Skeletal muscle cell (primary cell): ENCODE measurements around the gene WHRN.
A peak's percentile ranks its signal among the peaks of the same experiment; 100 is the strongest.

Experiments
- DNase-seq: peaks from one replicate; pipeline ENCODE4 v3.0.0-alpha.2; 2010; ENCODE audit warnings: low read depth
- H3K4me3 ChIP-seq: 2 replicates; pipeline ENCODE4 v1.5.1; 2011; ENCODE audit warnings: low read depth, mild to moderate bottlenecking, control low read depth, low read length, moderate library complexity

Gene WHRN

DNA sequence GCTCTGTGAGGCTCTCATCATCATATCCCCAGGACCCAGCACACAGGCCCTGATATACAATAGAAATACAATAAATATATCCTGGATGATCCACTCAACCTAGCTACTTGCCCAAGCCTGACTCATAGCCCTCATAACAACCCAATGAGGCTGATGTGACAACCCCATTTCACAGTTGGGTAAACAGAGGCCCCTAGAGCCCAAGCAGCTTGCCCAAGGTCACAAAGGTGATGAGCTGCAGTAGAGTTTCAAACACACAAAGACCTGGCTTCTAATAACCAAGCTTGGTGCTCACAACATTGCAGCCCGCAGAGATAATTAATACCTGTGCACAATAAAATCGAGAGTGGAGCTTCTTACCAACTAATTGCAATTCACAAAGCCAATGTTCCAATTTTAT is 114.3 kb downstream of the WHRN start:
- DNase-seq = no peak
- H3K4me3 ChIP-seq = no peak overlapping the region

DNA sequence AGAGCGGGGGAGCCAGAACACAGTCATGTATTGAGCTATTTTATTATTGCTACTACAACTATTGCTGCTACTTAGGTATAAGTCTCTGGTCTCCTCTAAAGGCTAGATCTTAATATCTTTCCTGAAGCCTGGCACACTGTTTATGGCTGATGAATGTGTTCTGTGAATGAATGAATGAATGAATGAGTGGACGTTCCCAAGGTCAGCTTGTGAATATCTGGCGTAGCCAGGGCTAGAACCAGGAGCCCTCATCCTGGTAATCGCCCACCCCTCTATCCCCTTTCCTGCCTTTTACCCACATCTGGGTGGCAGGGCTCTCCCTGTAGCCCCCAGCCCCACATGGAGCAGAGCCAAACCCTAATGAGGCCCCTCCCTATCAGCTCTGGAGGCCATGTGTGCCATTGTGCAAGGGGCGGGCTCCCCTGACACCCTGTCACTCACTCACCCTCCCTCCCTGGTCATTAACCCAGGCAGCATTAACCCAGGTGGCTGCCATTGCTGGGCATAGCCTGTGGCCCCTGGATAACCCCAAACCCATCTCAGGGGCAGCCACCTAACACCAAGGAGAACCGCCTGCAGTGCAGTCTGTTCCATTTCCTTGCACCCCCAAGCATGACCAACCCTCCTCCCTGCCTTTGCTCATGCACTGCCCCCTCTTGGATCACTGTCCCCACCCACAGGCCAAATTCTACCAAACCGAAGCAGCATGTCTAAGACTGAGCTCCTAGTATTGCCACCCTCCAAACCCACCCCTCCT is 115.5 kb downstream of the WHRN start:
- no peak for DNase-seq
- H3K4me3 ChIP-seq = no peak overlapping the region

DNA sequence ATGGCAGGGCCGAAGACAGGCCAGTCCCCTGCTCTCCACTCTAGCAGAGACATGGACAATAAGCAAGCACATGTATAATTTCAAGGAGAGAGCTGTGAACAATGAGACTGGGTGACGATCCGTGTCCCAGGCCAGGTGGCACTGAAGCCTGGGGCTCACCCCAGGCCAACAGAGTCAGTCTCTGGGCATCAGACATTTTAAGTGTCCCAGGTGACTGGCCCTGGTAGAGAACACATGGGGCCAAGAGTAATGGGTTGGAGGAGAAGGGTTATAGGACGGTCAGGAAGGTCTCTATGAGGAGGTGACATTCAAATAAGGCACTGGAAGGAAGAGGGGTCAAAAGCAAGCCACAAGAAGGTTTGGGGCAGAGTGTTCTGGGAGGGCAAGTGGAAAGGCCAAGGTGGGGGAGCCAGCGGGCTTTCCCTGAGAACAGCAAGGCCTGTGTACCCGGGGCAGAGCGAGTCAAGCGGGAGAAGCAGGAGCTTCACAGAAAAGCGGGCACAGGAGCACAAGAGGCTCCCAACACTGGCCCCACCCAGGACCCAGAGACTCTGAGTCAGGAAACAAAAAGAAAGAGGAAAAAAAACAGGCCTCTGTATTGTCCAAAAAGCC is 116.4 kb downstream of the WHRN start:
- no peak for DNase-seq
- no peak overlapping the region for H3K4me3 ChIP-seq

DNA sequence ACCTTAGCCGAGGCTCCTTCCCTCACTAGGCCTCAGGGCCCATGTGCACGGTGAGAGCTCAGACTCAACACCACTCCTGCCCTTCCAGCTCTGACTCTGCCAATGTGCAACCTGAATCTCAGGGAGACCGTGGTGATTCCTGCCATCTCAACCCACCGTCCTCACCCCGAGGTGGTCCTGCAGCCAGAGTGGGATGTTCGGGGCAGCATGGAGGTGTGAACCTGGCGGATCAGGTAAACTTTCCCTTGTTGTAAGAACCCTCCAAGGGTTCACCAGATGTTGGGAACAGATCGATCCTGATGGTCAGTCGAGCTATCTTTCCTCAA is 117.0 kb downstream of the WHRN start:
- H3K4me3 ChIP-seq = peak overlapping the region; percentile 59
- DNase-seq = no peak

DNA sequence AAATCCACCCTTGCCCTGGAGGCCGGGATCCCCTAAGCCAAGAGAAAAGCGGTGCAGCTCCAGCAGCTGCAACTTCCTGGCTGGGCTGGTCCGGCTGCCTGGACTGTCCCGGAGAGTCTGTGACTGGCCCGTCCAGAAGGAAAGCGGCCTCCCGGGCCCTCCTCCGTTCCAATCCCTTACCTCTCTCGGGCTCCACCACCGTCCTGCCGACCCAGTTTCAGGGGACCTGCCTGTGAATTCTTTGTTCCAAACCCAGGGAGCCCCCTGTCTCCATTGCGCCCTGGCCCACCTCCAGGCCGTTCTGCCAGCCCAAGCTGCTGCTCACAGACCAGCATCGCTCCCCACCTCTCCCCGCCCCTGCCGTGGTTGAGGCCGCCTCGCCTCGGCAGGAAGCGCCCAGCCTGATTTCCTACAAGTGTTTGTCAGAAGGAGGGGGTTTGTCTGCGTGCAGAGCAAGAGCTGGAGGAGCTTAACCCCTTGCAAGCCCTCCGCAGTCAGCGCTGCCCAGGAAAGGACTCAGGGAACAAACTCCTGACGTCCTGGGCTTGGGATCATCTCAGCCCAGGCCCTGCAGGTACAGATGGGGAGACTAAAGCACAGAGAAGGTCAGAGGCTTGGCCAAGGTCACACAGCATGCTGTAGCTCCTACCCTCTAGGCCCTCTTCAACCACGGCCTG is 117.5 kb downstream of the WHRN start, which contains the start of gene AKNA:
Gene AKNA (minus strand): TSS at position 303 of the 677 bp plus-strand sequence. CDS start 6,649 bp downstream, outside the sequence.
- H3K4me3 ChIP-seq = peak within 1 kb of the TSS; percentile 59
- peak; percentile 59 for DNase-seq

DNA sequence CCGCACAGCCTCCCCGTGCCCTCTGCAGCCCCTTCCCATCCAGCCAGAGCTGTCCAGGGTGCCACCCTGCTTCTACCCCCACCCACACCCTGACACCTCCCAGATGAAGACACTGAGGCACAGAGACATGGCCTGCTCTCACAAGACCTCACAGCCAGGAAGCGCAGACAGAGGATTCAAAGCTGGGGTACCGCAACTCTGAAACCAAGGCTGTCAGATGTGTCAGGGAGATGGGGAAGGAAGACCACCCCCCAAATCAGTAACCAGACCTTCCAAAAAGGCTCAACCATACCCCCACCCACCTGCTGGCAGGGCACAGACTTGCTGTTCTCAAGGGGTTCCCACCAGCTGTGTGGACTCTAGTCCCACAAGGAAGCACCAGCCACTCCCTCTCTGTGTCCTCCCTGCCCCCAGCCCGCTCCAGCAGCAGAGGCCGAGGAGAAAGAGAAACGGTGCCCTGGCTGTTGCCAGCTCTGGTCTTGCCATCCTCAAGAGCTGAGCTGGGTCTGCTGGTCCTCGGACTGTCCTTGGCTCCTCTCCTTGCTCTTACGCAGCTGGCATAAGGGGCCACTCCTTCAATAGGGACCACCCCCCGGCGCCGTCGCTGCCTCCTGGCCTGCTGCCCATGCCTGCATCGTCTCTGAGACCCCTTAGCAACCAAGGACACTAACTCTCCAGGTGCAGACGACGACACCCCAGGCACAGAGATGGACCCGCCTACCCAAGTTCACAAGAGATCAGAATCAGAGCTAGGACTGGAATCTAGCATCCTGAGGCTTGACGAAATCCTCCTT is 118.2 kb downstream of the WHRN start:
- no peak for DNase-seq
- H3K4me3 ChIP-seq = peak overlapping the region; percentile 59

DNA sequence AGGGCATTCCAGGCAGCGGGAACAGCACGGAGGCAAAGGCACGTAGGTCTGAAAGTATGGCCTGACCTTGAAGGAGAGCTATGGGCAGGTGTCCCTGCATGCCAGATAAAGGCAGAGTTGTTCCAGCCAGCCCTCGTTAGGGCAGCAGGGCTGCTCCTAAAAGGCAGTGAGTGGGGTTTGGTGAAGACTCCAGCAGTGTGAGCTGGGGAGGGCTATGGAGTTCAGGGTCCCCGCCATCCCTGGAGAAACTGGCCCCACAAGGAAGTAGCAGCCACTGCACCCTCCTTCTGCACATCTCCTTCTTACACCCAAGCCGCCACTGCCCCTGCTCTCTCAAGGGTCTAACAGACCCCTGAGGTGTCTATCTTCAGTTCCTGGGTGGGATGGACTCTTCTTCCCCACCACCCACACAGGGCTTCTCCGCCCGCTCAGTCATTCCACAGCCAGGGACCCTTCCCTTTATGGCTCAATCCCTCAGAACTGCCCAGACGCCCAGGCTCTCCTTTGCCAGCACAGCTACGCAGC is 118.8 kb downstream of the WHRN start:
- H3K4me3 ChIP-seq = peak overlapping the region; percentile 59
- no peak for DNase-seq

DNA sequence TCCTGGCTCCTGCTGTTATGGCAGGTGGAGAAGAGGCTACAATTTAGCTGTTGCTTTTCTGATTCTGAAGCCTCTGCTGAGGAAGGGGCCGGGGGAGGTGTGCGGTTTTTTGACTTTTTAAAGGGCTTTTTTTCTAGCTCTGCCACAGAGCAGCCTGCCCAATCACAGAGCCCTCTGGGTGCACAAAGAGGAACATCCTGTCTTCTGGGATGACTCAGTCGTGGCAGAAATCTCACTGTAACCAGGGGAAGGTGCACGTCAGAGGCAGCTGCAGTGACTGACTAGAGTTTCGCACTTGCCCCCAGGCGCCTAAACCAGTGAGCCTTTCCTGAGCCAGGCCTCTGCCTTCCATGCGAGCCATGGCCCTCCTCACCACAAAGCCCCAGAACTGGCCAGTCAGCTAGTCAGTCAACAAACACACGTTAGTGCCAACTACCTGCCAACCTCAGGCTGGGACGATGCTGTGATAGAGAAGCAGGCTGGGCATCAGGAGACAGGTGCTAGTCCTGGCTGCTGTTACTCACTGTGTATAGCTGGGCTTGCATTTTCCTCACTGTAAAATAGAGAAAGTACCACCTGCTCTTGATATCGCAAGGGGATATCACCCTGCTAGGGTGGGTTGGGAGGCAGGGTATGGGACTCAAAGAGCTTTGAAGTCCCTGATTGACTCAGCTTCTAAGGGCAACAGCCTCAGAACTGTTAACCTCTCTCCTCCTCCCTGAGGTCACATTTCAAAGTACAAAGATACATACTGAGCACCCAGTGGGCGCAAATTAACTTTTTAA is 119.7 kb downstream of the WHRN start:
- peak overlapping the region; percentile 59 for H3K4me3 ChIP-seq
- peak; percentile 70 for DNase-seq

DNA sequence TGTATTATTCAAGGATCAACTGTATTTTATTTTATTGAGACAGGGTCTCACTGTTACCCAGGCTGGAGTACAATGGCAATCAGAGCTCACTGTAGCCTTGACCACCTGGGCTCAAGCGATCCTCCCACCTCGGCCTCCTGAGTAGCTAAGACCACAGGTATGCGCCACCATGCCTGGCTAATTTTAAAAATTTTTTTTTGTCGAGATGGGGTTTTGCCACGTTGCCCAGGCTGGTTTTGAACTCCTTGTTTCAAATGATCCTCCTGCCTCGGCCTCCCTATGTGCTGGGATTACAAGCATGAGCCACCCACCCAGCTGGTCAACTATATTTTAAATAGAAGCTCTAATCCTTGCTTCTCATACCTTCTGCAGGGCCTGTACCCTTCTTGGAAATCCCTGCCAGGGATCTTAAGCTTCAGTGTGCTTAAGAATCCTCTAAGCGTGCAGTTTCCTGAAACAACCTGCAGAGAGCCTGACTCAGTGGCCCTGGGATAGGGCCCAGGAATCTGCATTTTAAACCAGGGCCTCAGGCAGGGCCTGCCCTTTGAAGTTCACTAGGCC is 120.4 kb downstream of the WHRN start:
- no peak overlapping the region for H3K4me3 ChIP-seq

DNA sequence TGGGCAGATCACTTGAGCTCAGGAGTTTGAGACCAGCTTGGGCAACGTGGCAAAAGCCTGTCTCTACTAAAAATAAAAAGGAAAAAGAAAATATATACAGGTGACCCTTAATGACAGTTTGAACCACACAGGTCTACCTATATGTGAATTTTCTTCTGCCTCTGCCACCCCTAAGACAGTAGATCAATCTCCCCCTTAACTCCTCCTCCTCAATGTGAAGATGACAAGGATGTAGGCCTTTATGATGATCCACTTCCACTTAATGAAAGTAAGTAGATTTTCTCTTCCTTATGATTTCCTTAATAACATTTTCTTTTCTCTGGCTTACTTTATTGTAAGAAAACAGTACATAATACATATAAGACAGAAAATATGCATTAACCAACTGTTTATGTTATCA is 120.9 kb downstream of the WHRN start:
- no peak overlapping the region for H3K4me3 ChIP-seq
- DNase-seq = no peak

More for the DNA sequence above, 120.4 kb downstream of the WHRN start:
- no peak for DNase-seq

DNA sequence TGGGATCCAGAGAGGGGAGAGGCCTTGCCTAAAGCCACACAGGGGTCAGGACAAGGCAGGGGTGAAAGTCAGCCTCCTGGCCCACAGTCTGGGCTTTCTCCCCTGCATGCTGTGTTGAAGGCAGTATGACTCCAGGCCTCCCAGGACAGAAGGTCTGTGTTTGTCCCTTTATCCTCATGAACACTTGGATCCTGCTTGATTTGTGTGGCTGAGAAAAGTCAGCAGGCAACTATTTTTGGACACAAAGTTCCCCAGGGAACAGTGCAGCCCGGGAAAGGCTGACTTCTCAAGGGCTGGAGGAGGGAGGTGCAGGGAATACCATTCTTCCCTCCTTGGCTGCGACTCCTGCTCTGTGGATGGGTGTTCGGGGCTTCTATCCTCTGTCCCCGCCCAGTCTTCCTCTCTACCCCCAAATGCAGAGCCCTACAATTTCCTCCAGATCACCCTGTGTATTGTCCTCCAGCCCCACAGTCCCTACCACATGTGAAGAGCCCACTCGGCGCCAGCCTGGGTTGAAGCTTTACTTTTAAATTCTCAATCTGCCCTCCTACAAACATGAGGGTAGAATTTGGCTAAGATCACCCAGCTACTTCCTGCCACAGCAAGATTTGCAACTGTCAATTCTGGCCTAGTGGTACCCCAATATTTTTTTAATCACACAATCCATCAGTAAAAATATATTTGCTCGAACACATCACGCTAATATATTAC is 121.6 kb downstream of the WHRN start:
- H3K4me3 ChIP-seq = no peak overlapping the region
- DNase-seq = peak; percentile 41

DNA sequence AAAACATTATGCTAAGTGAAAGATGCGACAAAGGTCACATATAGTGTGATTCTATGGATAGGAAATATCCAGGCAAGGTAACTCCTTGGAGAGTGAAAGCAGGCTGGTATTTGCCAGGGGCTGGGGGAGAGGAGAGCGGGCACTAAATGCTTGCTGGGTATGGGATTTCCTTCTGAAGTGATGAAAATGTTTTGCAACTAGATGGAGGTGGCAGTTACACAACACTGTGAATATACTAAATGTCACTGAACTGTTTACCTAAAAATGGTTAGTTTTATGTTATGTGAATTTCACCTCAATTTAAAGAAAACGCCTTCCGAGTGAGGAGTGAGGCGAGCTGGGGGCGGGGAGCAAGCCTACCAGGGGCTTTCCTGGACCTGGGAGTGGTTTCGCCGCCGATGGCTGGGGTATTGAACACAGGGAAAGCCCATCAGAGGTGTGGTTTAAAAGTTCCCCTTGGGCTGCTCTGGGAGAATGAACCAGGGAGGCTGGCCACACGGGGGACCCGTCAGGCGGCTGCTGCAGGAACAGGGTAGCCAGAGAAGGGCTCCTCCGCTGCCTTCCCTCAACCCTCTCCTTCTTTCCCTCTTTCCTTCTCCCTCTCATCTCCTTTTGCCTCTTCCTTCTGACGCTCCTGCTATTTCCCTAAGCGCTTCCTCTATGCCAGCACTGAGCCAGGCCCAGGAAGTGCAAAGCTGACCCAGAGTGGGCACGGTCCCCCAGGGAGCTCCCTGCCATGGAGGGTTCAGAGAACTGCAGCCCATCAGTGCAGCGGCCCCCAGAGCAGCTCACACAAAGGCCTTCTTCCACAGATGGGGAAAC is 122.4 kb downstream of the WHRN start:
- DNase-seq = no peak
- H3K4me3 ChIP-seq = no peak overlapping the region

DNA sequence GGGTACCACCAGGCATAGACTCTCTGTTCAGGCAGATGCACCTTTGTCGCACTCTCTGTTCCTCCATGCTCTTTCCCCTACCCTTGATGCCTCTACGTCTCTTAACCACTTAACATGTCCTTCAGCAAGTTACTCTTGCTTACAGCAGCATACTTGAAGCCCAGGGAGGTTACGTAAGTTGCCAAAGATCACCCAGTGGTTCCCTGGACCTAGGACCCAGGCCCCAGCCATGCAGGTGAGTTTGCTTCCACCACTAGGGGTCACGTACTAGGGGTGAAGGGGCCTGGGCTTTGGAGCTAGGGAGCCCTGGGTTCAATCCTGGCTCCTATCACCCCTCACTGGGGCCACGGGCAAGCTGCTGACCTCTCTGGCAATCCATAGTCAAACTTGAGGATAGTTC is 126.4 kb downstream of the WHRN start:
- H3K4me3 ChIP-seq = no peak overlapping the region
- DNase-seq = no peak

DNA sequence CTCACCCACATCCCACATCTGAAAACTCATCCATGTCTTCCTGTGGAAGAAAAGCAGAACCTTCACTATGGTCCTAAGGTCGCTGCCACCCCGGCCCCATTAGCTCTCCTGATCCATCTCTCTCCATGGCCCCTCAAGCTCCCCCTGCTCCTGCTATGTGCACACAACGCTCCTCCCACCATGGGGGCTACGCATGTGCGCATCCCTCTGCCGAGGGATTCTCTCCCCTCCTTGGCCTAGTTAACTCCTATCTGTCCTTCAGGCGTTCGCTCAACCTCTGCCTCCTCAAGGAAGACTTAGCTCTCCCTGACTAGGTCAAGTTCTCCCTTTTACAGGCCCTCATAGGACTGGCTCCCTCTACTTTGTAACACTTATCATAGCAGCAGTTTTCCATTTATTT is 127.3 kb downstream of the WHRN start:
- no peak overlapping the region for H3K4me3 ChIP-seq
- DNase-seq = no peak

DNA sequence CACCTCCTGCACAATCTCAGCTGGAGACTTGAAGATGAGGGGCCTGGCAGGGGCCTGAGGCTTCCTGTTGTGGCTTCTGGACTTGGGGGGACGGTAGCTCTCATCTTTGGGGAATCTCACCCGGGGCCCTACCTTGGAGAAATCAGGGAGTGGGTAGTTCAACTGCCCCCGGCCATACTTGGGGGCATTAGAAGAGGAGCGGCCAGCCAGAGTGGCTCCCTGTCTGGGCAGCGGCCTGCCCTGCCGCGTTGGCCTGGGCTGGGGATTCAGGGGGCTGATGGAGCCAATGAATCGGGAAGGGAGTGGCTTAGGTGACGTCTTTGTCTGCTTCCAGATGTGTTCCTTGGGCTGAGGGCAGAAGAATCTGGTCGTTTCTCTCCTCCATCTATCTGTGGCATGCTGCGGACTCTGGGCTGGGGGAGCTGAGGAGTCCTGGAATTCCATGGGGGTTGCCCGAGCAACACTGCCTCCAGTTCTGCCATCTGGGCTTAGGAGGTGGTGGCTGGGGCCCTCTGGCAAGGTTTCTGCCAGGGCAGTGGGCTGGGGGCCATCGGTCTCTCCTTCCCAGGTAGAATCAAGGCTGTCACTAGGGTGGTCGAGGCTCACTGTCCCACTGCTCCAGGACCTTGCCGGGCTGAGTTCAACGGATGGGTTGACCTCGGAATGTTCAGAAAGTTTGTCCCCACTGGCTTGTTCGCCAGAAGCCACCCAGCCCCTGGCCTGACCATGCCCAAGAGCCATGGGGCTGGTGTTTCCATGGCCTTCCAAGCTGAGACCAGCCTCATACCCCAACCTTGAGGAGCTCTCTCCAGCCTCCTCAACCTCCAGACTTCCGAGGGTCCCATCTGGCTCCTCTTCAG is 128.5 kb downstream of the WHRN start:
- H3K4me3 ChIP-seq = no peak overlapping the region
- DNase-seq = no peak

DNA sequence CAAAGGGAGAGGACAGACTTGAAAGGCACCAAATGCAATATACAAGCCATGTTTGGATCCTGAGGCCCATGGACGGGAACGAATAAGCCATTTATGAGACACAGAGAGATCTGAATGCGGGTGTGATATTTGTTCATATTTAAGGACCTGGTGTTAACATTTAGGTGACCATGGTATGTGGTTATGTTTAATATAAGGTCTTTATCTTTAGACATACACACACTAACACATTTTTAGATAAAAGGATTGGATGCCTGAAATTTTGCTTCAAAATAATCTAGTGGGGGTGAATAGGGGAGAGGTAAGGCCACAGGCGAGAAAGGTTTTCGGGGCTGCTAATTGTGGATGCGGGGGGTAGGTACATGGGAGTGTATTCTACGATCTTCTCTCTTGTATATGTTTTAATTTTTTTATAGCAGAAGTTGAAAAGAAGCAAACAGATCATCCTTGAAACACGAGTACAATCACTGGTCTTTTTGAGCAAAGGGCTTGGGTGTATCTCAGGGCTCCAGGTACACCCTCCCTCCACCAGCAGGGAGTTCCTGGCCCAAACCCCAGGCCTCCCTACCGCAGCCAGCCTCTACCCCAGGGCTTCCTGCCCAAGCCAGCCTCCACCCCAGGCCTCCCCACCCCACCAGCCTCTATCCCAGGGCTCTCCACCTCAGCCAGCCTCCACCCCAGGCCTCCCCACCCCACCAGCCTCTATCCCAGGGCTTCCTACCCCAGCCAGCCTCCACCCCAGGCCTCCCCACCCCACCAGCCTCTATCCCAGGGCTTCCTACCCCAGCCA is 129.7 kb downstream of the WHRN start:
- DNase-seq = no peak

More for the DNA sequence above, 129.7 kb downstream of the WHRN start:
- no peak overlapping the region for H3K4me3 ChIP-seq
